Measurements from ENCODE around the gene DNAI4. TPM values are rescaled to one million over a fixed set of nuclear protein-coding genes. Genes with fewer than 3 reads are reported as not detected.
A peak's percentile ranks its signal among the peaks of the same experiment; 100 is the strongest.

DNAI4 gene
- total and polyA plus RNA-seq, 9 of the 15 experiments (the other 6 are each of a cell fraction or from before 2014, with no cell fraction given), result 0.57 to 4.8 (median 2.6) TPM; not detected in 1

GRCh38 chr1:66916320-66916719 lies 8.3 kb downstream of the DNAI4 start (continued):
- 0 out of 2 replicates have a peak, but pooled peaks have one; percentile 50 for TF ChIP-seq ZBTB9 (CRISPR knock-in tag; IDR thresholded peaks at IDR 0.05)
- TF ChIP-seq POLR2H (tag; IDR thresholded peaks at IDR 0.05; ENCODE audit: low read depth), result no peak
- TF ChIP-seq ZFX (CRISPR knock-in tag; IDR thresholded peaks at IDR 0.05), result no peak
- TF ChIP-seq MEIS2 (IDR thresholded peaks at IDR 0.05; ENCODE audit: partially characterized antibody), result peak; percentile 94
- TF ChIP-seq TBP (optimal IDR thresholded peaks at IDR 0.05; ENCODE audit: low read depth, low read length), result no peak
- TF ChIP-seq SNAPC5 (CRISPR knock-in tag; IDR thresholded peaks at IDR 0.05), result no peak
- TF ChIP-seq PRMT5 (CRISPR knock-in tag; IDR thresholded peaks at IDR 0.05), result no peak
- TF ChIP-seq SMARCB1 (IDR thresholded peaks at IDR 0.05; ENCODE audit: insufficient read length, low read depth), result no peak
- no peak for TF ChIP-seq KDM4B (IDR thresholded peaks at IDR 0.05; ENCODE audit: borderline replicate concordance in 2 of 2, low read depth in 1 of 2)
- peak; percentile 76 for TF ChIP-seq ZNF197 (CRISPR knock-in tag; IDR thresholded peaks at IDR 0.05; ENCODE audit: low read depth)
- TF ChIP-seq ZBTB34 (CRISPR knock-in tag; IDR thresholded peaks at IDR 0.05), result no peak
- TF ChIP-seq ZNF239 (CRISPR knock-in tag; IDR thresholded peaks at IDR 0.05), result peak; percentile 57
- TF ChIP-seq RBM34 (IDR thresholded peaks at IDR 0.05; ENCODE audit: borderline replicate concordance, insufficient read depth, low read length), result no peak
- no peak for TF ChIP-seq ZBTB7A (IDR thresholded peaks at IDR 0.05; ENCODE audit: borderline replicate concordance, control insufficient read depth, low read depth, low read length)
- no peak for TF ChIP-seq KAT8 (IDR thresholded peaks at IDR 0.05; ENCODE audit: low read depth)
- peak; percentile 79 for TF ChIP-seq CXXC5 (CRISPR knock-in tag; IDR thresholded peaks at IDR 0.05)
- TF ChIP-seq MYNN (IDR thresholded peaks at IDR 0.05), result no peak
- TF ChIP-seq MYNN (CRISPR knock-in tag; IDR thresholded peaks at IDR 0.05), result no peak
- no peak for TF ChIP-seq DNMT1 (IDR thresholded peaks at IDR 0.05)
- TF ChIP-seq CC2D1A (IDR thresholded peaks at IDR 0.05), result peak; percentile 69; the same call in 1 of the 2 replicates
- no peak for TF ChIP-seq ZNF212 (CRISPR knock-in tag; IDR thresholded peaks at IDR 0.05)
- TF ChIP-seq VEZF1 (CRISPR knock-in tag; IDR thresholded peaks at IDR 0.05), result peak; percentile 57; the same call in 1 of the 2 replicates
- no peak for TF ChIP-seq ZNF3 (CRISPR knock-in tag; IDR thresholded peaks at IDR 0.05)
